Measurements from ENCODE around the gene GTF2H3. TPM values are rescaled to one million over a fixed set of nuclear protein-coding genes. Genes with fewer than 3 reads are reported as not detected.

The GTF2H3 gene
- total and polyA plus RNA-seq, 9 of the 15 experiments (the other 6 are each of a cell fraction or from before 2014, with no cell fraction given): 22.7 to 99.7 (median 49.6) TPM

- no peak for TF ChIP-seq CUX1 (CRISPR knock-in tag; IDR thresholded peaks at IDR 0.05)
- TF ChIP-seq ZNF384 (IDR thresholded peaks at IDR 0.05; ENCODE audit: low read depth, low read length): 0 out of 2 replicates have a peak, but pooled peaks have one; percentile 29
- 0 out of 2 replicates have a peak, but pooled peaks have one; percentile 32 for TF ChIP-seq ZNF239 (CRISPR knock-in tag; IDR thresholded peaks at IDR 0.05)
- peak; percentile 97 for TF ChIP-seq AFF4 (CRISPR knock-in tag; IDR thresholded peaks at IDR 0.05)
- TF ChIP-seq SAFB (IDR thresholded peaks at IDR 0.05; ENCODE audit: borderline replicate concordance, low read depth, low read length): peak; percentile 92
- peak; percentile 75 for TF ChIP-seq ATF2 (CRISPR knock-in tag; IDR thresholded peaks at IDR 0.05)
- peak; percentile 88 for TF ChIP-seq TARDBP (IDR thresholded peaks at IDR 0.05)
- peak; percentile 34 to 58 (median 50); a peak in 5 of 6 replicates for TF ChIP-seq CTCF (IDR thresholded peaks at IDR 0.05 in 2 of 3, conservative IDR thresholded peaks at IDR 0.05 in 1 of 3; ENCODE audit: insufficient read depth in 2 of 3, low read depth in 1 of 3, low read length in 3 of 3)
- TF ChIP-seq ZSCAN32 (CRISPR knock-in tag; IDR thresholded peaks at IDR 0.05): 0 out of 2 replicates have a peak, but pooled peaks have one; percentile 31
- 0 out of 2 replicates have a peak, but pooled peaks have one; percentile 21 for TF ChIP-seq MIER1 (IDR thresholded peaks at IDR 0.05; ENCODE audit: low read depth)
- TF ChIP-seq ID3 (CRISPR knock-in tag; IDR thresholded peaks at IDR 0.05): no peak
- TF ChIP-seq ID3 (tag; IDR thresholded peaks at IDR 0.05): peak; percentile 93; the same call in 1 of the 2 replicates
Observed at GRCh38 chr12:123601602-123602489, 31.8 kb upstream of the GTF2H3 start, which contains the start of gene DDX55 (continued).

Measured in K562 (cell line).